ENCODE data around the gene HTT. TPM values are rescaled to one million over a fixed set of nuclear protein-coding genes. Genes with fewer than 3 reads are reported as not detected.

HTT gene
- total RNA-seq, 1 experiment from 2014 or later = 6.4 TPM

DNA sequence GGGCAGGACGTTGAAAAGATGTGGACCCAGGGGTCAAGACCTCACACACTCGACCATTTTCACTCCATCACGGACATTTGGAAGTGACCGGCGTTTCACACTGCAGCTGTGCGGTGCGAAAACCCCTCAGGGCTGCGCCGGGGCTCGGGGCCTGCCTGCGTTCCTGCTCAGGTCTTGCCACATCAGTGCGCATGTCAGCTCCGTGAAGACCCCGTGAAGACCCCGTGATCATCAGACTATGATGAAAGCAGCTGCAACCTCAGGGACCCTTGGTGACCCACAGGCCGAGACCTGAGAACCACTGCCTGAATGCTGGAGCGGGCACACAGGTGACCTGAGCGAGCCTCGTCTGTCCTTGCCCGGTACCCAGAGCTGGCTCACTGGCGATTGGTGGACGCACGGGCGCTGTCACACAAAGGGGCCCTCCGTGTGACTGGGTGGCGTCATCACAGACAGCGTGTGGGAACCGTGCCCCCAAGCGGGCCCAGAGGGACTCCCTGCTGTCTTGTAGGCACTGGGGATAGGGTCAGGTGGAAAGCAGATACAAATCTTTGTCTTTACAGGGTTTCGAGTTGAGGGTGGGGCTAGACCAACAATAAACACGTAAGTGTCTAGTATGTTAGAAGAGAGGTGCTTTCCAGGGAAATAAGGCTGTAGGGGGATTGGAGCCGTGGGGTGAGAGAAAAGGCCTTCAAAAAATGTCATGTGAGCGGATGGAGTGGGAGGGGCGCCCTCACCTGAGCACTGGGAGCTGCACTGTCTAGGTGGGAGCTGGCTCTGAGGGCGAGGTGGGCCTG, 187.1 kb downstream of the HTT start:
- no peaks in the 10 kb centered on the region for H3K27me3 ChIP-seq
- H3K4me3 ChIP-seq = no peak overlapping the region
- no peaks in the 10 kb centered on the region for H3K9me3 ChIP-seq
- no peaks in the 10 kb centered on the region for H3K36me3 ChIP-seq
- no peak for DNase-seq

DNA sequence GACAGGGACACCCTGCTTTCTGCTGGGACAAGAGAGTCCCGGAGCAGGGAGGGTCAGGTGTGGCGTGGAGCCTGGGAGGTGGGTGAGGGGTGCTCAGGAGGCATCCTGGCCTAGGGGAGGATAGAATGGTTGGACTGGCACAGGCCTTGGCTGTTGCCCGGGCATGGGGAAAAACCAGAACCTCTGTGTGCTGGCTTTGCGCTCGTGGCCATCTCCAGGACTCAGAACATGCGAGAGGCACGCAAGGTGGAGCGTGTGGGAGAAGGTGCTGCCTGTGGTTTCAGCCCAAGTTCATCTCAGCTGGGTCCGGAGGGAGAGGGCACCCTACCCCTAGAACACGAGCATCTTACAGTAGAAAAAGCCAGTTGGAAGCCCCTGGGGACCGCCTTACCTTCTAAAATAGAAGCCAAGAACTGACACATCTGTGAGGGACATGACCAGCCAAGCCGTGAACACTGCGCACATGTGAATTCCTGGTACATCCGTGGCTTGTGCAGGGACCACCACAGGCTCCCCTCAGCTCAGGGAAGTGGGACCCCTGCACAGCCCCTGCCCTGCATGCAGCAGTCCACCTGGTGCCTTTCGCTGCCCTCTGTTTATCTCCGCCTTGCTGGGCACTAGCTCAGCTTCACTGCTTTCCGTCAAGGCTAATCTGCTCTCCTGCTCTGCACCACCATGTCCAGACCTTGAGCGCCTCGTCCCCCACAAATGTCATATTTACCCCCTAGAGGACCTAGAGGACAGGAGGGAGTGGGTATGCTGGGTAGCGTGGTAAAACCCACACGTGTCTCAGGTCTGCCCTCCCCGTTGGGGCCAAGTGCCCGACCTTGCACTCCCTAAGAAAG, 187.9 kb downstream of the HTT start:
- H3K9me3 ChIP-seq = no peaks in the 10 kb centered on the region
- H3K36me3 ChIP-seq = no peaks in the 10 kb centered on the region
- H3K27me3 ChIP-seq = no peaks in the 10 kb centered on the region
- DNase-seq = no peak
- H3K4me3 ChIP-seq = no peak overlapping the region

DNA sequence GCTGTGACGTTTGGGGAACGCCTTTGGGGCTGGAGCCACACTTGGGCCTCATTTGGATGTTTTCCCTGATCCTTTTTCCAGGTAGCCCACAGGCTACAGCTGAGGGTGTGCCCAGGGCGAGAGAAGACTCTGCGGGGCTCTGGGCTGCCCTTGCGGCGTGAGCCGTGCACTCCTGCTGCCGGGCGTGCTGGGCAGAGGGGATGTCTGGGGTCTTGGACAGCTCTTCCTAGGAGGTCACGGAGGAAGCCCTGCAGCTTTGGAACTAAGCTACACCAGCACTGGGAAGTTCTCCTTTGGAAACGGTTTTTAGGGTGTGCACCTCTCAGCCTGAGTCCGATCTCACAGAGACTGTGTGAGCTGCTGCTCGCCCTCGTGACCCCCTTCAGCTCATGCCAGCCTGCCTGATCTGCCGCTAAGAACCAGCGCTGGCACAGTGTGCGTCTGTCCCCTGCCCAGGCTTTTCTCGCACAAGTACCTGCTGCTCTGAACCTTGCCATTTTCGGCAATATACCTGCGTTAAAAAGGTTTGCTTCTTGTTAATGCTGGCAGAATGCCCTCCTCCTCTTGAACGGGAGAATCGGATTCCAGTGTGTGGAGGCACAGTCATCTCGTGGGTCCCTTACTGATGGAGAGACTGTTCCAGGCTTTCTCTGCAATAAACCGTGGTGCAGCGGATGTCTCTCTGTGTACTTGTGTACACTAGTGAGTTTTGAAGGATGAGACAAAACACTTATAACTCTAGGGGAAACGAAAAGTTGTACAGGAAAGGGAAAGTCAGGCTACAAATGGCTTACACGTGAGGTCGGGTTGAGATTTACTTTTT, 188.8 kb downstream of the HTT start:
- no peaks in the 10 kb centered on the region for H3K9me3 ChIP-seq
- DNase-seq = no peak
- no peaks in the 10 kb centered on the region for H3K27me3 ChIP-seq
- no peak overlapping the region for H3K4me3 ChIP-seq
- no peaks in the 10 kb centered on the region for H3K36me3 ChIP-seq

DNA sequence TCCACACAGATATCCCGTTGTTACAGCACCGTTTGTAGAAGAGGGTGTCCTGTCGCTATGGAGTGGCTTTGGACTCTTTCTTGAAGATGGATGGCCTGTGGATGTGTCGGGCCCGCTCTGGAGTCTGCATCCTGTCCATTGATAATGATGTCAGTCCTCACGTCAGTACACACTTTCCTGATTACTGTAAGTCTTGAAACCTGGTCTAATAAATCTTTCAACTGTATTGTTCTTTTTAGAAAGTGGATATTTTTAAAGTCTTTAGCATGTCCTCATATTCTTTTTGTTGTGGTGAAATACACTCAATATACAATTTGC, 189.4 kb downstream of the HTT start:
- no peak for DNase-seq
- Histone ChIP-seq H3K9me3 (no peaks in the 10 kb centered on the region), H3K36me3 (no peaks in the 10 kb centered on the region), H3K4me3 (no peak overlapping the region), H3K27me3 (no peaks in the 10 kb centered on the region)

DNA sequence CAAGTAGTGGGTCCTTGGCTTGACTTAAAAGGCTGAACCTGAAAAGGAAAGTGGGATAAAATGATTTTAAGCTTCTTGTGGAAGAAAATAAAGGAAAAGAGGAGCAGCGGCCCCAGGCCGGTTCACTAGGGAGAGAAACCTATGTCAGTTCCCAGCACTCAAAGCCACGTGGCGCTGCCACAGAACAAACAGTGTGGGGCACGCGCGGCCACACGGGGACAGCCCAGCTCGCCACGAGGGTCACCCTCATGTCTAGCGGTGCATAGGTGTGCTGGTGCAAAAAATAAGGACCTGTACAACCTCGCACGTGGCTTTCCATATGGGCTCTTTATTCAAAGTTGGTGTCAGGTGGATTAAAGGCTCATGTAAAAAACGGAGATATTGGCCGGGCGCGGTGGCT, 191.6 kb downstream of the HTT start:
- no peak overlapping the region for H3K4me3 ChIP-seq
- H3K36me3 ChIP-seq = no peaks in the 10 kb centered on the region
- H3K9me3 ChIP-seq = no peaks in the 10 kb centered on the region
- H3K27me3 ChIP-seq = no peaks in the 10 kb centered on the region
- DNase-seq = no peak

DNA sequence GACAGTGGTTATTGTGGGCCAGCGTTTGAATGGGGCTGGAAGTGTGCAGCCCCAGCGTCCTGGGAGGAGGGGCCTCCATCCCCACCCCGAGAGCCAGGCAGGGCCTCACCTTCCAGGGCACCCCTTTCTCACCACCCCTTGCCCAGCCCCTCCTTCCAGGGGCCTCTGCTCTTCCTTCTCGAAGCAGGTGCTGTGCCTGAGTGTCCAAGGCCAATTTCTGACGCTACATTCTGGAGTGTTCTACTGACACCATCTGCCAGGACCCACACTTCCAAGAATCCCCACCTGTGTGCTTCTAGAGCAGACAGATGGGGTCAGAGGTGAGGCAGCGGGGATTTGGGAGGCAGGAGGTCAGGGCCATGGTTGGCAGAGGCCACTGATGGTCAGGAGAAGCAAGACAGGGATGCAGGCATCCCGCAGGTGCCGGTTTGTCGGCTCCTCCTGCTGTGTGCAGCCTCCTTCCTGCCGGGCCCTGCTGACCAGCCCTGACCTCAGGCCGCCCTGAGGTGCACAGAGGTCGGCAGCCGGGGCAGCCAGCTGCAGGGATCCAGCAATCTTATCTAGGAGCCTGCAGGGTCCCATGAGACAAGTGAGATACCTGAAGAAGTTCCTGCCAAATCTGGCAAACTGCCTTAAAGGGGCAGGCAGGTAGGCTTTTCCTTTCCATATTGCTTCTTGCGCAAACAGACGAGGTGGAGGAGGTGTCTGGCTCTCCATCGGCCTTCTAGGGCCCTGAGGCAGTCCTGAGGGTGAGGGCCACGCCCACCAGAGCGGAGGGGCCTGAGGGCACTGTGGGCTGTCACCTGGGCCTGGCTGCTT, 193.3 kb downstream of the HTT start:
- no peak overlapping the region for H3K4me3 ChIP-seq
- DNase-seq = no peak
- H3K9me3 ChIP-seq = no peaks in the 10 kb centered on the region
- no peaks in the 10 kb centered on the region for H3K36me3 ChIP-seq
- H3K27me3 ChIP-seq = no peaks in the 10 kb centered on the region

DNA sequence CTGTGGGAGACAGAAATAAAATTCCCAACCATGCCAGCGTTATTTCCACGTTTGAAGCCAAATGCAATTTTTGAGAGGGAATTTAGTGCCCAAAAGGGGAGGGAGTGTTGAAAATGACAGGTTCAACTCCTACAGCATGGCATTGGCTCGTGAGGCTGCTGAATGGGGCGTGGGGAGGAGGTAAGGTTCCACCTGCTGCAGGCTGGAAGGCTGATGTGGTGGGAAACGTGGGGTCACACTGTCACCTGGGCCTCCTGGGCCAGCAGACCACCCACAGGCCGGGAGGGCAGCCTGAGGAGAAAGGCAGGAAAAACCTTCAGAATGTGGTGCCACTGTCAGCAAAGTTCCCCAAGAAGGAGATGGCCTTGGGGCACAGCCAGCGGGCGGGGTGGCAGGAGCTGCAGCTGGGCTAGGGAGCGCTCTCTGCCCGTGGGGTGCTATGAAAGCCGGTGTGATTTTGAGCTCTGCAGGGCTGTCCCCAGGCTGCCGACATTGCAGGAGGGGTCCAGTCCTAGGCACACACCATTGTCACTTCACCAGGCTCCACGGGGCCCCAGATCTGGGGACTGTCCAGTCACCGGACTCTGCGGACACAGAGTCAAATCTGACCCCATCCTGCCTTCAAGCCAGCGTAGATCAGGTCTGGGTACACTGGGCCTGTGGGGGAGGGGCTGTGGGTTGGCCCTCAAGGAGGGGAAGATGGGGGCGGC, 194.1 kb downstream of the HTT start:
- no peaks in the 10 kb centered on the region for H3K9me3 ChIP-seq
- no peaks in the 10 kb centered on the region for H3K36me3 ChIP-seq
- no peak overlapping the region for H3K4me3 ChIP-seq
- H3K27me3 ChIP-seq = no peaks in the 10 kb centered on the region
- no peak for DNase-seq

DNA sequence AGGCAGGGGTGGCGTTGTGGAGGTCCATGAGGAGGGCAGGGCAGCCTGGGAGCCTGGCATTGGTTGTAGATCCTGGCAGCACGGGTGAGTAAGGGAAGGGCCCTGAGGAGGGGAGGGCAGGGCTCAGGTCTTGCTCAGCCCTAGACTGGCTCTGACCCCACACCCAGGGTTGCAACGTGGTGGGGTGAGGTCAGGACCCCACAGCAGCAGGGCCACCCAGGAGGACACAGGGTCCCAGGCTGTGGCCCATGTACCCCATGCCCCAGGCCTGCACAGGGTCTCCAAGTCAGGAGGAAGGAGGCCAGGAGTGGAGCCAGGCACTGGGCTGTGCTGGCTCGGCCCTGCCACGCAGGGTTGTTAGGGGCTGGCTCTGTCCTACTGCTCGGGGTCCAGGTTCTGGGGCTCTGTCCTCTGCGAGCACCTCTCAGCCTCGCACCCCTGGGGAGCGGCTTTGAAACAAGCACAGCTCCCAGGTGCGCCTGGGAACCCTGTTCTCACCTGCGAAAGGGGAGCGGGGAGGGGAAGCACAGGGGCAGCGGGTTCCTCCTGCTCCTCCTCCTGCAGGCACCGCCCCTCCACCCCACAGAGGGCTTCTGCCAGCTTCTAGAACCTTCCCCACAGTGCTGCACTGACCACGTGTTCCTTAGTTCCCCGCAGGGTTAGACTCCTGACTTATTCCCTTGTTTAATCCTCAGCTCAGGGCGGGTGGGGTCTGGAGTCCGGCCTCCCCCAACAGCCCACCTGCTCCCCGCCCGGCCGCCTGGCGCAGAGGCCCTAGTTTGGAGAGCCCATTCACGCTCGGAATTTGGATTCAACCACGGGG, 194.8 kb downstream of the HTT start:
- no peaks in the 10 kb centered on the region for H3K9me3 ChIP-seq
- H3K36me3 ChIP-seq = no peaks in the 10 kb centered on the region
- DNase-seq = no peak
- H3K4me3 ChIP-seq = no peak overlapping the region
- H3K27me3 ChIP-seq = no peaks in the 10 kb centered on the region

DNA sequence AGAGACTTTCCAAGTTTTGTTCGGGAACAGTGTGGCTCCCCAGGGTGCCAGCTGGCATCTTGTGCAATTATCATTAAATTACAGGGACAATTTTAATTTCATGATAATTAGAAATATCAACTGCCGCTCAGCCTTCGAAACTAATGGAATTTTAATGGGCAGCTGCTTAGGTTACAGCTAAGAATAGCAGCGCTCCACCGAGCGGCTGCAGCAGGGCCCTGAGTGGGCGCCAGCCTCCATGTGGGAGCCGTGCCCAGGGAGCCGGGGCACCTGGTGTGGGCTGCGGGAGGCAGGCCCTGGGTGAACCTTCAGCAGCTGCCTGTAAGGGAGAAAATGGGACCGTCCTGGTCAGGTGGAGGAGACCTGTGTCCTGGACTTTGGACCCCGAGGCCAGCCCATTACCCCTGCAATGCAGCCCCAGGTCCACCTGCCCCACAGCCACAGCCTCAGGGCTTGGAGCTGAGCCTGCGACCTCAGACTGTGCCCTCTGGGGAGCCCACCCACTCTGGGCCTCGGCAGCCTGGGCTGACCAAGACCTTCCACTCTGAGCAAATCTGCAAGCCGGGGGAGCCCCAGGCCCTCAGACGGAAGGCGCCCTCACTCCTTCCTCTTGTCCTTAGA, 195.6 kb downstream of the HTT start:
- Histone ChIP-seq H3K27me3 (no peaks in the 10 kb centered on the region), H3K4me3 (no peak overlapping the region), H3K9me3 (no peaks in the 10 kb centered on the region), H3K36me3 (no peaks in the 10 kb centered on the region)
- DNase-seq = no peak

DNA sequence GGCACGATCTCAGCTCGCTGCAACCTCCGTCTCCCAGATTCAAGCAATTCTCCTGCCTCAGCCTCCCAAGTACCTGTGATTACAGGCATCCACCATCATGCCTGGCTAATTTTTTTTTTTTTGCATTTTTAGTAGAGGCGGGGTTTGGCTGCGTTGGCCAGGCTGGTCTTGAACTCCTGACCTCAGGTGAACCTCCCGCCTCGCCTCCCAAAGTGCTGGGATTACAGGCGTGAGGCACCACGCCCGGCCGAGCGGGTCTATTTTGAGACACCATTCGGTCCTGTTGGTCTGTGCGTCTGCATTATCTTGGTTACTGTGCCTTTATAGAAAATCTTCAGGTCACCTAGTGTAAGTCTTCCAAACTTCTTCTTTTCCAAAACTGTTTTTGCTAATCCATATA, 196.7 kb downstream of the HTT start:
- no peak for DNase-seq
- Histone ChIP-seq H3K27me3 (no peaks in the 10 kb centered on the region), H3K4me3 (no peak overlapping the region), H3K36me3 (no peaks in the 10 kb centered on the region), H3K9me3 (no peaks in the 10 kb centered on the region)

DNA sequence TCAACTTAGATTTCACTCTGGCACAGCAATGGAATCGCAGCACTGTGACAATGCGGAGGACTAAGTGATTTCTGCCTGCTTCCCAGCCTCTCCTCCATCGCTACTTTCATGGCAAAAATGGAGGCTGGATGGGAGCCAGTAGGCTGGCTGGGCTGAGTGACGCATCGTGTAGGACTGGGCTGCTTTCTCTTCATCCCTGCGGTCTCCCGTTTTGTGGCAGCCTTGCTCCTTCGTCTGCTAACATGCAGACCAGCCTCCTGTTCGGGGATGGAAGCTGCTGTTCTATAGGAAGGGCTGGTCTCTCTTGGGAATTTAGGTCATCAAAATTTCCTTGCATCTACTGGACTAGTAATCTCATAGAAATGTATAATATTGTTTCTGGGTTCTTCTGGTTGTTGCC, 202.5 kb downstream of the HTT start:
- Histone ChIP-seq H3K9me3 (no peaks in the 10 kb centered on the region), H3K36me3 (no peaks in the 10 kb centered on the region), H3K4me3 (no peak overlapping the region), H3K27me3 (no peaks in the 10 kb centered on the region)
- peak; percentile 27 for DNase-seq

DNA sequence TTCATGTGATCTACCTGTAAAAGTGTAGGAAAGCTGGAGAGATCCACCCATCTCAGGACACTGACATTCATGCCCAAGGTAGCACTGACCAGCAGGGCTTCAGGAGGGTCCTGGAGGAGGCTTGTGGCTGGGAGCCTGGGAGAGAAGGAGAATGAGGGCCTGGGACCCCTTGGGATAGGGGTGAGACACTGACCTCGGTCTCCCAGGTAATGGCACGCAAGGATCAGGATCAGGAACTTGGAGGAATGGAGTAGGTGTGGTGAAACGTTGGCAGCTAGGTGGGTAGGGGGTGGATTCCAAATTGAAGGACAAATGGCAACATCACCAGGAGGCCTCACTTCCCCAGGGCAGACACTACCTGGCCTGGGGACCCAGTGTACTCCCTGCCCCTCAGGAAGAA, 206.0 kb downstream of the HTT start:
- H3K4me3 ChIP-seq = no peak overlapping the region
- no peaks in the 10 kb centered on the region for H3K36me3 ChIP-seq
- no peaks in the 10 kb centered on the region for H3K9me3 ChIP-seq
- H3K27me3 ChIP-seq = no peaks in the 10 kb centered on the region
- no peak for DNase-seq

DNA sequence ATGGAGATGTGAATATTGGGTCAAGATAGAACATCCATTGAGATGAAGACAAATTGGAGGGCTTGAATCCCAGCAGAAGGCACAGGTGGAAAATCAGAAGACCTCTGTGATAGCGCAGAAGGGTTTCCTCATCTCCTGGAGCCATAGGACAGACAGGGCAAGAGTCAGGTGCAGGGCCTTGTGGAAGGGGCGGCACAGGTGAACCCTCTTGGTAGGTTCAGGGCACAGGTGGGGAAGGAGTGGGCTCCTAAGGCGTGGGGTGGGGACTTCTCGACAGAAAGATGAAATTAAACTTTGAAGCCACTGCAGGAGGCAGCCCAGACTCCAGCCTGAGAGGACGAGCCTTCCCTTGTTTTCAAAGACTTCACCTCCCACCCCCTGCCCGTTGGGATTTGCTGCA, 209.0 kb downstream of the HTT start:
- DNase-seq = no peak
- no peaks in the 10 kb centered on the region for H3K27me3 ChIP-seq
- H3K9me3 ChIP-seq = no peaks in the 10 kb centered on the region
- H3K36me3 ChIP-seq = no peaks in the 10 kb centered on the region
- H3K4me3 ChIP-seq = no peak overlapping the region

DNA sequence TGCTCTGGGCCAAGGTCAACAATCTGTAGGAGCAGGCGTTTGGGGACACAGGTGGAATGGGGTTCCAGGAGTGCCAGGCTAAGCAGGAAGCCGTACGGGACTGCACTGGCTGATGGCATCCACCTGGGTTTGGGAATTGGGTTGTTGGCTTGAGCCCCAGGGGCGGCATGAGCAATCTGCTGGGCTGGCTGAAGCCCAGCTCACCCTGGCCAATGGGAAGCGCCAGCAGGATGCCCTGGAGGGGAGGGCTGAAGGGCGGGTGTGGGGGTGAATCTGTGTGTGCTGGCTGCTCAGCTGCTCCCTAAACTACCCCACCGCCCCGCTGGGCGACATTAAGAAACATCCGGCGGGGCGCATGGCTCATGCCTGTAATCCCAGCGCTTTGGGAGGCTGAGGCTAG, 209.4 kb downstream of the HTT start:
- Histone ChIP-seq H3K36me3 (no peaks in the 10 kb centered on the region), H3K27me3 (no peaks in the 10 kb centered on the region), H3K9me3 (no peaks in the 10 kb centered on the region), H3K4me3 (no peak overlapping the region)
- DNase-seq = peak; percentile 85

Measured in MG63 (cell line).